ENCODE data around the gene SLC4A1.

Gene SLC4A1

DNA sequence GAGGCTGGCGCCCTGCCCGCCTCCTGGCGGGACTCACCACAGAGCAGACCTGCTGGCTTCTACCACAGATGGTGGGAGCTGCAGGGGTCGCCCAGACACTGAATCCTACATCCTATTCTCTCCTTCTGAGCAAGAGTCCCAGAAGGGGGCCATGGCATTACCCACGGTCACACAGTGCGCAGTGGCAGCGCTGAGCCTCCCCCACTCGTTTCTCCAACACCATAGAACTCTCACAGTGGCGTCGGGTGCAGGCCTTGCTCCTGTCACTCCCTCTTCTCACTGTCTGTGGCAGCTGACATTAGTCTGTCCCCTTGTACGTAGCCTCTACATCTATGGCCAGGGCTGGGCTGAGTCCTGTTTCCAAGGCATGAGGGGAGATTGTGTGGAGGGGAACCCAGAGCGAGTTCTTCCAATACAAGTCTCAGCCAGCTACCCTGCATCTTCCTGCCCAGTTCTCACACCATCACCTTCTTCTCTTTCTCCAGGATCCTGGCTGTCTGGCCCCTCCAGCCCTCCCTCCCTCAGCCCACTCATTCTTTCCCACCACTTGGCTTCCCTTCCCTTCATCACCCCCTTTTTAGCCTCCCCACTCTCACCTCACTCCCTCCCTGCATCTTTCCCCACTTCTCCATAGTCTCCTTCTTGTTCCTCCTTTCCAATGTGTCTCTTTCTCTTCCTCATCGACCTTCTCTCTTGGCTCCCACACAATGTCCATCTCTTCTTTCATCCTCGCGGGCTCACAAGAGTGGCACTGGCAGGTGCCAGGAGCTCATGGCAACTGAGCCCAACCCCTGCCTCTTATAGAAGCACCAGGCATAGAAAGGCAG is 54.3 kb downstream of the SLC4A1 start:
- TF ChIP-seq, protein P1, sequence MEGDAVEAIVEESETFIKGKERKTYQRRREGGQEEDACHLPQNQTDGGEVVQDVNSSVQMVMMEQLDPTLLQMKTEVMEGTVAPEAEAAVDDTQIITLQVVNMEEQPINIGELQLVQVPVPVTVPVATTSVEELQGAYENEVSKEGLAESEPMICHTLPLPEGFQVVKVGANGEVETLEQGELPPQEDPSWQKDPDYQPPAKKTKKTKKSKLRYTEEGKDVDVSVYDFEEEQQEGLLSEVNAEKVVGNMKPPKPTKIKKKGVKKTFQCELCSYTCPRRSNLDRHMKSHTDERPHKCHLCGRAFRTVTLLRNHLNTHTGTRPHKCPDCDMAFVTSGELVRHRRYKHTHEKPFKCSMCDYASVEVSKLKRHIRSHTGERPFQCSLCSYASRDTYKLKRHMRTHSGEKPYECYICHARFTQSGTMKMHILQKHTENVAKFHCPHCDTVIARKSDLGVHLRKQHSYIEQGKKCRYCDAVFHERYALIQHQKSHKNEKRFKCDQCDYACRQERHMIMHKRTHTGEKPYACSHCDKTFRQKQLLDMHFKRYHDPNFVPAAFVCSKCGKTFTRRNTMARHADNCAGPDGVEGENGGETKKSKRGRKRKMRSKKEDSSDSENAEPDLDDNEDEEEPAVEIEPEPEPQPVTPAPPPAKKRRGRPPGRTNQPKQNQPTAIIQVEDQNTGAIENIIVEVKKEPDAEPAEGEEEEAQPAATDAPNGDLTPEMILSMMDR (IDR thresholded peaks at IDR 0.05; ENCODE audit: low read depth, low read length, missing control alignments), result no peak

GRCh38 chr17:44212507-44213402 is 55.2 kb downstream of the SLC4A1 start:
- Histone ChIP-seq H3K27ac (no peak overlapping the region), H3K36me3 (replicated peaks) (peaks cover 64% of the 10 kb centered on the region), H3K27me3 (replicated peaks) (no peaks in the 10 kb centered on the region), H3K4me3 (ENCODE audit: low read depth, low read length) (no peak overlapping the region)
- in situ Hi-C loops (cut with HindIII; ENCODE audit: low pct_ligation_motif_present, low sequenced_read_pairs), result no loop called here
- no peak for DNase-seq
- TF ChIP-seq, protein P1 (IDR thresholded peaks at IDR 0.05; ENCODE audit: low read depth, low read length, missing control alignments), result no peak

More for the DNA sequence above, 54.3 kb downstream of the SLC4A1 start:
- no peaks in the 10 kb centered on the region for H3K27me3 ChIP-seq (replicated peaks)
- H3K27ac ChIP-seq, result no peak overlapping the region
- DNase-seq, result no peak
- in situ Hi-C loops (cut with HindIII; ENCODE audit: low pct_ligation_motif_present, low sequenced_read_pairs), result no loop called here
- no peak overlapping the region for H3K4me3 ChIP-seq (ENCODE audit: low read depth, low read length)
- peaks cover 58% of the 10 kb centered on the region for H3K36me3 ChIP-seq (replicated peaks)

- no peak overlapping the region for H3K4me3 ChIP-seq (ENCODE audit: low read depth, low read length)
- no peaks in the 10 kb centered on the region for H3K27me3 ChIP-seq (replicated peaks)
- H3K36me3 ChIP-seq (replicated peaks), result peaks cover 67% of the 10 kb centered on the region
- in situ Hi-C loops (cut with HindIII; ENCODE audit: low pct_ligation_motif_present, low sequenced_read_pairs), result no loop called here
- no peak for DNase-seq
- TF ChIP-seq, protein P1 (IDR thresholded peaks at IDR 0.05; ENCODE audit: low read depth, low read length, missing control alignments), result no peak
- no peak overlapping the region for H3K27ac ChIP-seq
Measured at GRCh38 chr17:44211281-44212265, 56.4 kb downstream of the SLC4A1 start.

GRCh38 chr17:44210342-44211192 is 57.4 kb downstream of the SLC4A1 start:
- H3K27me3 ChIP-seq (replicated peaks), result no peaks in the 10 kb centered on the region
- H3K4me3 ChIP-seq (ENCODE audit: low read depth, low read length), result no peak overlapping the region
- H3K27ac ChIP-seq, result no peak overlapping the region
- in situ Hi-C loops (cut with HindIII; ENCODE audit: low pct_ligation_motif_present, low sequenced_read_pairs), result no loop called here
- TF ChIP-seq, protein P1 (IDR thresholded peaks at IDR 0.05; ENCODE audit: low read depth, low read length, missing control alignments), result peak; percentile 81
- H3K36me3 ChIP-seq (replicated peaks), result peaks cover 57% of the 10 kb centered on the region
- peak; percentile 76 for DNase-seq
